Measurements from ENCODE around the gene CDKL1. TPM values are rescaled to one million over a fixed set of nuclear protein-coding genes. Genes with fewer than 3 reads are reported as not detected.

CDKL1 gene
- polyA plus RNA-seq, 1 of the 3 experiments (the other 2 are of a cell fraction): 2.5 TPM

DNA sequence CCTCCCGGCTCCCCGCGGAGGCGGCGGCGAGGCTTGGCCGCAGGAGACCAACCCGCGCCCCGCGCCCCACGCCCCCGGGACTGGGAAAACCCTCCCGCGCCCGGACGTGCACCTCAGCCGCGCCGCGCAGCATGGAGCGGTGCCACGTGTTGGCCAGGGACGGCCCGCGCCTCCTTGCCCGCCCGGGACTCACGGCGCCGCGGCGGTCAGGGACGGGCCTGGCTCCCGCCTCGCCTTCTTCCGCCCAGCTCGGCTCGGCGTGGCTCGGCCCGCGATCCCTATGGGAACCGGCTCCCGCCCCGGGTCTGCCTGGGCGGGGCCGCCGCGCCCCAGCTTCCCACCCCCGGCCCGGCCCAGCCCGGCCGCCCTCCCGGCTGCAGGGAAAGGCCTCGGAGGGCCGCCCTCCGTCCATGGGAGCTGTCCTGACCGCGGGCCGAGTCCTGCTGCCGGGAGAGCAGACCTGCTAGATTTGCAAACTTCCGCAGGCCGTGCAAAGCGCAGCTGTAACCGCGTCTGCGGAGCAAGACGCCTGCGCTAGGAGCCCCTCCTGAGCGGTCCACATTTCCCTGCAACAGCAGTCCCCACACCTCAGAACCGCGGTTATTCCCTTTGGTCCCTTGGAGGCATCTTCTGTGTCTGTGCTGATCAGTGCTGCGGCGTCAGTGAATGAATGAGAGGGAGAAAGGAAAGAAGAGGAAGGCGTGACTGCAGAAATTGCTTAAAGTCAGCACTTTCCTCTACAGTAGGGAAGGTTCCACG is at the start of gene CDKL1 (continued):
- TF ChIP-seq, protein P1, sequence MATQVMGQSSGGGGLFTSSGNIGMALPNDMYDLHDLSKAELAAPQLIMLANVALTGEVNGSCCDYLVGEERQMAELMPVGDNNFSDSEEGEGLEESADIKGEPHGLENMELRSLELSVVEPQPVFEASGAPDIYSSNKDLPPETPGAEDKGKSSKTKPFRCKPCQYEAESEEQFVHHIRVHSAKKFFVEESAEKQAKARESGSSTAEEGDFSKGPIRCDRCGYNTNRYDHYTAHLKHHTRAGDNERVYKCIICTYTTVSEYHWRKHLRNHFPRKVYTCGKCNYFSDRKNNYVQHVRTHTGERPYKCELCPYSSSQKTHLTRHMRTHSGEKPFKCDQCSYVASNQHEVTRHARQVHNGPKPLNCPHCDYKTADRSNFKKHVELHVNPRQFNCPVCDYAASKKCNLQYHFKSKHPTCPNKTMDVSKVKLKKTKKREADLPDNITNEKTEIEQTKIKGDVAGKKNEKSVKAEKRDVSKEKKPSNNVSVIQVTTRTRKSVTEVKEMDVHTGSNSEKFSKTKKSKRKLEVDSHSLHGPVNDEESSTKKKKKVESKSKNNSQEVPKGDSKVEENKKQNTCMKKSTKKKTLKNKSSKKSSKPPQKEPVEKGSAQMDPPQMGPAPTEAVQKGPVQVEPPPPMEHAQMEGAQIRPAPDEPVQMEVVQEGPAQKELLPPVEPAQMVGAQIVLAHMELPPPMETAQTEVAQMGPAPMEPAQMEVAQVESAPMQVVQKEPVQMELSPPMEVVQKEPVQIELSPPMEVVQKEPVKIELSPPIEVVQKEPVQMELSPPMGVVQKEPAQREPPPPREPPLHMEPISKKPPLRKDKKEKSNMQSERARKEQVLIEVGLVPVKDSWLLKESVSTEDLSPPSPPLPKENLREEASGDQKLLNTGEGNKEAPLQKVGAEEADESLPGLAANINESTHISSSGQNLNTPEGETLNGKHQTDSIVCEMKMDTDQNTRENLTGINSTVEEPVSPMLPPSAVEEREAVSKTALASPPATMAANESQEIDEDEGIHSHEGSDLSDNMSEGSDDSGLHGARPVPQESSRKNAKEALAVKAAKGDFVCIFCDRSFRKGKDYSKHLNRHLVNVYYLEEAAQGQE (IDR thresholded peaks at IDR 0.05; ENCODE audit: low read depth, low read length): peak; percentile 48; the same call in 1 of the 2 replicates

DNA sequence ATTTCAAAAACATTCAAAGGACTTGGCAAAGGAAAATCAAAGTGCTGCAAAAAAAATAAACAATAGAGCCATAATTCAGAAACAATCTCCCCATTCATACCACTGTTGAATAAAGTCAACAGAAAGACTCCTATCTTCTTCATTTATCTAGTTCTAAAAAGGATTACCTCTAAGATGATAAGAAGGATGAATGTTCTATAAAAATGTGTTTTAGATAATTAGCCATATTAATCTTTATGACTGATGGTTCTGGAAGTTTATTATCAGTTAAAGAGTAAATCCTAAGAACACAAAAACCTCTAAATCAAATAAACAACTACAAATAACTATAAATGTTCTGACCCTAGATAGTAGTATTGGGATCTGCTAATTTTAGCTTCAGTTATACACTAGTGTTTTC is 37.8 kb upstream of the CDKL1 start:
- 0 out of 2 replicates have a peak, but pooled peaks cover 3% of the 10 kb centered on the region for H3K79me2 ChIP-seq (ENCODE audit: insufficient read depth)
- no peak overlapping the region for H3K27ac ChIP-seq (ENCODE audit: low read depth in 2 of 2, low read length in 1 of 2)
- ChIA-PET CTCF (no interaction called here), POLR2A (no interaction called here)
- peaks cover 14% of the 10 kb centered on the region for H3F3A ChIP-seq (replicated peaks; ENCODE audit: insufficient read depth)
- no peaks in the 10 kb centered on the region for H4K20me1 ChIP-seq (ENCODE audit: insufficient read depth)
- H3K36me3 ChIP-seq (replicated peaks in 1 of 2; ENCODE audit: control insufficient read depth in 1 of 2, insufficient read depth in 2 of 2, low read length in 1 of 2): peaks cover 56 to 71% of the 10 kb centered on the region in 2 experiments
- no peaks in the 10 kb centered on the region for H3K27me3 ChIP-seq (ENCODE audit: insufficient read depth)
- H3K9me2 ChIP-seq: no peaks in the 10 kb centered on the region
- TF ChIP-seq NFIC (IDR thresholded peaks at IDR 0.05; ENCODE audit: borderline replicate concordance): no peak
- TF ChIP-seq, protein P2, sequence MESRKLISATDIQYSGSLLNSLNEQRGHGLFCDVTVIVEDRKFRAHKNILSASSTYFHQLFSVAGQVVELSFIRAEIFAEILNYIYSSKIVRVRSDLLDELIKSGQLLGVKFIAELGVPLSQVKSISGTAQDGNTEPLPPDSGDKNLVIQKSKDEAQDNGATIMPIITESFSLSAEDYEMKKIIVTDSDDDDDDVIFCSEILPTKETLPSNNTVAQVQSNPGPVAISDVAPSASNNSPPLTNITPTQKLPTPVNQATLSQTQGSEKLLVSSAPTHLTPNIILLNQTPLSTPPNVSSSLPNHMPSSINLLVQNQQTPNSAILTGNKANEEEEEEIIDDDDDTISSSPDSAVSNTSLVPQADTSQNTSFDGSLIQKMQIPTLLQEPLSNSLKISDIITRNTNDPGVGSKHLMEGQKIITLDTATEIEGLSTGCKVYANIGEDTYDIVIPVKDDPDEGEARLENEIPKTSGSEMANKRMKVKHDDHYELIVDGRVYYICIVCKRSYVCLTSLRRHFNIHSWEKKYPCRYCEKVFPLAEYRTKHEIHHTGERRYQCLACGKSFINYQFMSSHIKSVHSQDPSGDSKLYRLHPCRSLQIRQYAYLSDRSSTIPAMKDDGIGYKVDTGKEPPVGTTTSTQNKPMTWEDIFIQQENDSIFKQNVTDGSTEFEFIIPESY (IDR thresholded peaks at IDR 0.05; ENCODE audit: borderline replicate concordance, low read depth): no peak
- TF ChIP-seq, protein P3, sequence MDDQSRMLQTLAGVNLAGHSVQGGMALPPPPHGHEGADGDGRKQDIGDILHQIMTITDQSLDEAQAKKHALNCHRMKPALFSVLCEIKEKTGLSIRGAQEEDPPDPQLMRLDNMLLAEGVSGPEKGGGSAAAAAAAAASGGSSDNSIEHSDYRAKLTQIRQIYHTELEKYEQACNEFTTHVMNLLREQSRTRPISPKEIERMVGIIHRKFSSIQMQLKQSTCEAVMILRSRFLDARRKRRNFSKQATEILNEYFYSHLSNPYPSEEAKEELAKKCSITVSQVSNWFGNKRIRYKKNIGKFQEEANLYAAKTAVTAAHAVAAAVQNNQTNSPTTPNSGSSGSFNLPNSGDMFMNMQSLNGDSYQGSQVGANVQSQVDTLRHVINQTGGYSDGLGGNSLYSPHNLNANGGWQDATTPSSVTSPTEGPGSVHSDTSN (IDR thresholded peaks at IDR 0.05): no peak
- no peak for DNase-seq
- no peaks in the 10 kb centered on the region; a peak in 1 of 4 replicates for H3K4me1 ChIP-seq (ENCODE audit: control insufficient read depth in 1 of 2, insufficient read depth in 2 of 2, low read depth in 1 of 2, low read length in 1 of 2)
- H2AFZ ChIP-seq (ENCODE audit: low read depth): no peak overlapping the region
- no peak overlapping the region for H3K4me3 ChIP-seq (ENCODE audit: low read depth in 2 of 2, low read length in 1 of 2)
- no peak overlapping the region for H3K9ac ChIP-seq
- H3K9me3 ChIP-seq: no peaks in the 10 kb centered on the region
- no peak overlapping the region for H3K4me2 ChIP-seq

DNA sequence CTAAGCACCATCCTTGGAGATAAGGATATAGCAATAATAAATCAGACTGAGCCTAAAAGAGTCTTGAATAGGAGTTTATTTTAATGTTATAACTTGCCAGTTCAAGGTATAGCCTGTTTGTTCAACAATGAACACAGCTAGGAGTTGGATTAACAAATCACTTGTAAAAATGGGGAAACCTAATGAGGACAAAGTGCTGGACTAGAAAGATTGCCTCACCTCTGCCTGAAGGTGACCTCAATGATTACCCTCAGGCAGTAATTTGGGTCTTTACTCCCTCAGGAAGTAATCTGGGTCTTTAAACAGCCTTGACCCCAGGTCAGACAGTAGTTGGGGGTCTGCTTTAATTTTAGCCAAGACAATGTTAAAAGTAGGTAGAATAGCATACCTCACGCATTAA is 35.5 kb upstream of the CDKL1 start:
- Histone ChIP-seq H4K20me1 (ENCODE audit: insufficient read depth) (no peaks in the 10 kb centered on the region), H3K79me2 (ENCODE audit: insufficient read depth) (0 out of 2 replicates have a peak, but pooled peaks cover 8% of the 10 kb centered on the region), H3K9me2 (no peaks in the 10 kb centered on the region), H3K27me3 (ENCODE audit: insufficient read depth) (no peaks in the 10 kb centered on the region), H3K36me3 (replicated peaks in 1 of 2; ENCODE audit: control insufficient read depth in 1 of 2, insufficient read depth in 2 of 2, low read length in 1 of 2) (peaks cover 47 to 78% of the 10 kb centered on the region in 2 experiments), H3K9ac (no peak overlapping the region), H2AFZ (ENCODE audit: low read depth) (no peak overlapping the region), H3K4me2 (no peak overlapping the region), H3F3A (replicated peaks; ENCODE audit: insufficient read depth) (peaks cover 20% of the 10 kb centered on the region), H3K9me3 (no peaks in the 10 kb centered on the region), H3K4me1 (ENCODE audit: control insufficient read depth in 1 of 2, insufficient read depth in 2 of 2, low read depth in 1 of 2, low read length in 1 of 2) (no peaks in the 10 kb centered on the region; a peak in 1 of 4 replicates), H3K27ac (ENCODE audit: low read depth in 2 of 2, low read length in 1 of 2) (no peak overlapping the region), H3K4me3 (ENCODE audit: low read depth in 2 of 2, low read length in 1 of 2) (no peak overlapping the region)
- no peak for TF ChIP-seq GATA2 (CRISPR knock-in tag; IDR thresholded peaks at IDR 0.05)
- TF ChIP-seq RFX5 (IDR thresholded peaks at IDR 0.05; ENCODE audit: low read length): no peak
- DNase-seq: no peak
- ChIA-PET POLR2A (no interaction called here), CTCF (no interaction called here)
- 95% methylated on average over 1 of the region's 1 CpG for WGBS (ENCODE audit: low lambda C conversion rate)
